Ishikawa (cell line): Measurements from ENCODE around the gene QPCT.

Source experiments
- CEBPB ChIP-seq: IDR thresholded peaks from 2 replicates; pipeline ENCODE4 v1.6.1; 2012
- CREB1 ChIP-seq: IDR thresholded peaks from 2 replicates; pipeline ENCODE4 v1.6.1; 2012; ENCODE audit warnings: low read depth
- EGR1 ChIP-seq: IDR thresholded peaks from 2 replicates; pipeline ENCODE4 v1.6.1; 2012
- EP300 ChIP-seq: IDR thresholded peaks from 2 replicates; pipeline ENCODE4 v1.6.1; 2012; ENCODE audit warnings: borderline replicate concordance
- FOXM1 ChIP-seq: IDR thresholded peaks from 2 replicates; pipeline ENCODE4 v1.6.1; 2012; ENCODE audit warnings: low read depth, borderline replicate concordance
- MAX ChIP-seq: IDR thresholded peaks from 2 replicates; pipeline ENCODE4 v1.6.1; 2012
- NFIC ChIP-seq: IDR thresholded peaks from 2 replicates; pipeline ENCODE4 v1.6.1; 2012
- RAD21 ChIP-seq: IDR thresholded peaks from 2 replicates; pipeline ENCODE4 v1.6.1; 2012; ENCODE audit warnings: low read depth
- REST ChIP-seq: IDR thresholded peaks from 2 replicates; pipeline ENCODE4 v1.6.1; 2012; ENCODE audit warnings: low read depth, mild to moderate bottlenecking
- TAF1 ChIP-seq: IDR thresholded peaks from 2 replicates; pipeline ENCODE4 v1.6.1; 2012; ENCODE audit warnings: low read depth, mild to moderate bottlenecking
- TCF12 ChIP-seq: IDR thresholded peaks from 2 replicates; pipeline ENCODE4 v1.6.1; 2012; ENCODE audit warnings: low read depth
- TEAD4 ChIP-seq: IDR thresholded peaks from 2 replicates; pipeline ENCODE4 v1.6.1; 2012
- USF1 ChIP-seq: IDR thresholded peaks from 2 replicates; pipeline ENCODE4 v1.6.1; 2012
- YY1 ChIP-seq: IDR thresholded peaks from 2 replicates; pipeline ENCODE4 v1.6.1; 2012; ENCODE audit warnings: low read depth
- ZBTB7A ChIP-seq: IDR thresholded peaks from 2 replicates; pipeline ENCODE4 v1.6.1; 2012; ENCODE audit warnings: low read depth

Gene QPCT

GRCh38 chr2:37361216-37361815 is 16.9 kb downstream of the QPCT start:
- TF ChIP-seq EP300: no peak
- TF ChIP-seq TEAD4: no peak
- no peak for TF ChIP-seq FOXM1
- no peak for TF ChIP-seq EGR1
- no peak for TF ChIP-seq TAF1
- no peak for TF ChIP-seq CREB1
- TF ChIP-seq YY1: no peak
- no peak for TF ChIP-seq NFIC
- TF ChIP-seq TCF12: no peak

- TF ChIP-seq TCF12 (no peak), EGR1 (no peak), ZBTB7A (no peak), RAD21 (no peak), USF1 (no peak), NFIC (no peak), YY1 (no peak), CEBPB (no peak), REST (no peak), FOXM1 (no peak), TEAD4 (no peak), CREB1 (no peak), EP300 (no peak), TAF1 (no peak), MAX (no peak)
Observed at GRCh38 chr2:37361994-37362698, 17.7 kb downstream of the QPCT start.

GRCh38 chr2:37364351-37364750 is 19.9 kb downstream of the QPCT start:
- TF ChIP-seq FOXM1 (no peak), TCF12 (no peak), MAX (no peak)

- TF ChIP-seq TAF1: no peak
- TF ChIP-seq CREB1: no peak
- no peak for TF ChIP-seq REST
- no peak for TF ChIP-seq MAX
- TF ChIP-seq TEAD4: no peak
- TF ChIP-seq USF1: no peak
- no peak for TF ChIP-seq ZBTB7A
- TF ChIP-seq EGR1: no peak
- no peak for TF ChIP-seq CEBPB
- TF ChIP-seq TCF12: no peak
Observed at GRCh38 chr2:37365669-37366068, 21.2 kb downstream of the QPCT start.

GRCh38 chr2:37366773-37367172 is 22.3 kb downstream of the QPCT start:
- TF ChIP-seq FOXM1 (no peak), YY1 (no peak), REST (no peak), TCF12 (no peak), CEBPB (no peak), EP300 (no peak), USF1 (no peak), NFIC (no peak), EGR1 (no peak), CREB1 (no peak)
